Activated CD8-positive, alpha-beta memory T cell treated with anti-CD3 and anti-CD28 coated beads, Interleukin-2, amount 10 ng/mL, durations not matched to agents 7 days and 5 days (primary cell): ENCODE data around the gene C5AR1. TPM values are rescaled to one million over a fixed set of nuclear protein-coding genes. Genes with fewer than 3 reads are reported as not detected.
"Not testable (repeated sequence)": the region's sequence is repeated elsewhere in the genome, so short reads cannot be mapped to it uniquely, and the experiment has no call there.

Source experiments
- ATAC-seq: fragments of 150-1000 bp; cut with Tn5 transposase; one replicate; pipeline ENCODE4 v1.10.0; 2021; ENCODE audit warnings: moderate library complexity
- CTCF ChIA-PET: fragments of 350-600 bp; sonication (Branson Sonifier 250); formaldehyde crosslinking; loops from one replicate; lab custom pipeline; 2021; ENCODE audit warnings: antibody characterized with exemption; lab: Charles Lee
- DNase-seq: peaks from one replicate; pipeline ENCODE4 v3.0.0-alpha.2; 2020
- H3K27ac Mint-ChIP-seq: one replicate; pipeline ENCODE4 v1.8.0; 2021; ENCODE audit warnings: mild to moderate bottlenecking, mixed read lengths
- H3K27me3 Mint-ChIP-seq: one replicate; pipeline ENCODE4 v1.8.0; 2021; ENCODE audit warnings: mixed read lengths
- H3K36me3 Mint-ChIP-seq: one replicate; pipeline ENCODE4 v1.8.0; 2021; ENCODE audit warnings: mild to moderate bottlenecking, mixed read lengths
- H3K4me1 Mint-ChIP-seq: one replicate; pipeline ENCODE4 v1.8.0; 2021; ENCODE audit warnings: mixed read lengths
- H3K4me3 Mint-ChIP-seq: one replicate; pipeline ENCODE4 v1.8.0; 2021; ENCODE audit warnings: mild to moderate bottlenecking, moderate library complexity, mixed read lengths
- H3K9me3 Mint-ChIP-seq: one replicate; pipeline ENCODE4 v1.8.0; 2022; ENCODE audit warnings: low read depth, mixed read lengths
- total RNA-seq, 2 experiments: library from RNA; stranded (reverse); gene quantifications; one replicate each; pipeline ENCODE4 v1.2.3, GENCODE V29; 2021

C5AR1 gene
- total RNA-seq, 2 experiments from 2014 or later: 1.4 TPM; not detected in 1

GRCh38 chr19:47346024-47346423 lies 36.4 kb downstream of the C5AR1 start:
- not testable (repeated sequence) for ATAC-seq, H3K4me3 Mint-ChIP-seq
- CTCF ChIA-PET: interaction anchor here (1.3 kb wide), 1 partner anchor 45 kb away, joined by 3 read pairs; no protein-coding TSS in a partner anchor

GRCh38 chr19:47348819-47349795 lies 39.4 kb downstream of the C5AR1 start, which contains the start of gene DHX34:
DHX34 (plus strand) TSS chr19:47349315; CDS start chr19:47353031, 3,716 bp downstream.
- ATAC-seq (peak; percentile 99), DNase-seq (peak; percentile 99)
- H3K9me3 Mint-ChIP-seq: no peaks in the 10 kb centered on the region
- peak within 1 kb of the TSS; percentile 94 for H3K4me3 Mint-ChIP-seq
- CTCF ChIA-PET: interaction anchor here (0.6 to 3.3 kb wide), 54 partner anchors 9 to 504 kb away, joined by 3 to 28 read pairs (median 4); partner anchors contain the start of genes INAFM1 and KPTN
- H3K27ac Mint-ChIP-seq: peak within 1 kb of the TSS; percentile 90
- H3K27me3 Mint-ChIP-seq: no peaks in the 10 kb centered on the region
- peaks cover 22% of the 10 kb centered on the region for H3K36me3 Mint-ChIP-seq
- H3K4me1 Mint-ChIP-seq: peaks cover 33% of the 10 kb centered on the region

More at GRCh38 chr19:47346024-47346423, 36.4 kb downstream of the C5AR1 start:
- not testable (repeated sequence) for H3K27me3 Mint-ChIP-seq, H3K27ac Mint-ChIP-seq, DNase-seq, H3K9me3 Mint-ChIP-seq, H3K36me3 Mint-ChIP-seq
- H3K4me1 Mint-ChIP-seq: peaks cover 22% of the 10 kb centered on the region

- Mint-ChIP-seq H3K9me3 (no peaks in the 10 kb centered on the region), H3K36me3 (peaks cover 30% of the 10 kb centered on the region), H3K4me1 (peaks cover 33% of the 10 kb centered on the region), H3K27ac (peak overlapping the region; percentile 38), H3K4me3 (peak overlapping the region; percentile 39), H3K27me3 (no peaks in the 10 kb centered on the region)
- ATAC-seq: no peak
- no peak for DNase-seq
- CTCF ChIA-PET: interaction anchor here (1.2 to 3.3 kb wide), 7 partner anchors 7 to 86 kb away, joined by 3 to 28 read pairs (median 4); no protein-coding TSS in a partner anchor
These were observed 41.0 kb downstream of the C5AR1 start for GRCh38 chr19:47350630-47351029.

- Mint-ChIP-seq H3K27me3 (no peaks in the 10 kb centered on the region), H3K27ac (no peak overlapping the region), H3K36me3 (peaks cover 37% of the 10 kb centered on the region), H3K9me3 (no peaks in the 10 kb centered on the region), H3K4me1 (peaks cover 35% of the 10 kb centered on the region), H3K4me3 (no peak overlapping the region)
- CTCF ChIA-PET: interaction anchor here (1.2 kb wide), 3 partner anchors 45 to 85 kb away, joined by 3 to 4 read pairs (median 3); no protein-coding TSS in a partner anchor
- DNase-seq (peak; percentile 45), ATAC-seq (no peak)
These were observed 41.9 kb downstream of the C5AR1 start for GRCh38 chr19:47351548-47351947.

GRCh38 chr19:47352095-47352494 lies 42.4 kb downstream of the C5AR1 start:
- Mint-ChIP-seq H3K4me1 (peaks cover 35% of the 10 kb centered on the region), H3K27ac (peak overlapping the region; percentile 54), H3K27me3 (no peaks in the 10 kb centered on the region), H3K4me3 (no peak overlapping the region), H3K36me3 (peaks cover 38% of the 10 kb centered on the region), H3K9me3 (no peaks in the 10 kb centered on the region)
- no peak for ATAC-seq
- CTCF ChIA-PET: interaction anchor here (0.7 to 1.2 kb wide), 3 partner anchors 68 to 85 kb away, joined by 3 read pairs; no protein-coding TSS in a partner anchor
- no peak for DNase-seq

- H3K9me3 Mint-ChIP-seq: no peaks in the 10 kb centered on the region
- H3K27me3 Mint-ChIP-seq: no peaks in the 10 kb centered on the region
- DNase-seq (no peak), ATAC-seq (no peak)
- H3K4me3 Mint-ChIP-seq: no peak overlapping the region
- no peak overlapping the region for H3K27ac Mint-ChIP-seq
- peaks cover 35% of the 10 kb centered on the region for H3K4me1 Mint-ChIP-seq
- CTCF ChIA-PET: no interaction called here
- peaks cover 43% of the 10 kb centered on the region for H3K36me3 Mint-ChIP-seq
These were observed 43.6 kb downstream of the C5AR1 start for GRCh38 chr19:47353307-47353712.

- Mint-ChIP-seq H3K4me1 (peaks cover 8% of the 10 kb centered on the region), H3K9me3 (no peaks in the 10 kb centered on the region), H3K4me3 (no peak overlapping the region), H3K27me3 (no peaks in the 10 kb centered on the region), H3K27ac (no peak overlapping the region), H3K36me3 (peaks cover 43% of the 10 kb centered on the region)
- CTCF ChIA-PET: interaction anchor here (0.6 to 3.3 kb wide), 4 partner anchors 8 to 236 kb away, joined by 3 to 20 read pairs (median 3); partner anchors contain the start of gene DHX34
- DNase-seq (no peak), ATAC-seq (no peak)
These were observed 47.2 kb downstream of the C5AR1 start for GRCh38 chr19:47356900-47357299.

- CTCF ChIA-PET: interaction anchor here (0.8 to 3.3 kb wide), 3 partner anchors 9 to 1863 kb away, joined by 3 to 20 read pairs (median 5); partner anchors contain the start of gene DHX34
- ATAC-seq (no peak), DNase-seq (no peak)
- Mint-ChIP-seq H3K27ac (no peak overlapping the region), H3K36me3 (peaks cover 36% of the 10 kb centered on the region), H3K4me1 (peaks cover 2% of the 10 kb centered on the region), H3K9me3 (no peaks in the 10 kb centered on the region), H3K4me3 (no peak overlapping the region), H3K27me3 (no peaks in the 10 kb centered on the region)
These were observed 48.4 kb downstream of the C5AR1 start for GRCh38 chr19:47357788-47358680.

GRCh38 chr19:47358936-47359335 lies 49.3 kb downstream of the C5AR1 start:
- no peaks in the 10 kb centered on the region for H3K9me3 Mint-ChIP-seq
- H3K27me3 Mint-ChIP-seq: no peaks in the 10 kb centered on the region
- no peak for DNase-seq
- H3K4me1 Mint-ChIP-seq: peaks cover 2% of the 10 kb centered on the region
- ATAC-seq: no peak
- no peak overlapping the region for H3K4me3 Mint-ChIP-seq
- peaks cover 35% of the 10 kb centered on the region for H3K36me3 Mint-ChIP-seq
- no peak overlapping the region for H3K27ac Mint-ChIP-seq
- CTCF ChIA-PET: interaction anchor here (2.1 to 3.3 kb wide), 2 partner anchors 10 to 32 kb away, joined by 5 to 20 read pairs; partner anchors contain the start of gene DHX34

- ATAC-seq: no peak
- Mint-ChIP-seq H3K27ac (no peak overlapping the region), H3K36me3 (peaks cover 24% of the 10 kb centered on the region), H3K4me1 (peaks cover 2% of the 10 kb centered on the region), H3K27me3 (no peaks in the 10 kb centered on the region), H3K4me3 (no peak overlapping the region), H3K9me3 (no peaks in the 10 kb centered on the region)
- DNase-seq: no peak
- CTCF ChIA-PET: interaction anchor here (1.2 kb wide), 1 partner anchor 13 kb away, joined by 6 read pairs; the partner anchor contains the start of gene DHX34
These were observed 52.7 kb downstream of the C5AR1 start for GRCh38 chr19:47362321-47362720.

GRCh38 chr19:47363758-47364531 lies 54.3 kb downstream of the C5AR1 start:
- Mint-ChIP-seq H3K27ac (peak overlapping the region; percentile 46), H3K4me3 (no peak overlapping the region), H3K27me3 (no peaks in the 10 kb centered on the region), H3K36me3 (peaks cover 19% of the 10 kb centered on the region), H3K9me3 (no peaks in the 10 kb centered on the region), H3K4me1 (peaks cover 2% of the 10 kb centered on the region)
- ATAC-seq (no peak), DNase-seq (no peak)
- CTCF ChIA-PET: interaction anchor here (0.9 kb wide), 1 partner anchor 15 kb away, joined by 3 read pairs; the partner anchor contains the start of gene DHX34

GRCh38 chr19:47365455-47365854 lies 55.8 kb downstream of the C5AR1 start:
- DNase-seq, H3K4me1 Mint-ChIP-seq, H3K9me3 Mint-ChIP-seq, H3K27ac Mint-ChIP-seq, ATAC-seq, H3K4me3 Mint-ChIP-seq, H3K27me3 Mint-ChIP-seq, CTCF ChIA-PET: not testable (repeated sequence)
- peaks cover 14% of the 10 kb centered on the region for H3K36me3 Mint-ChIP-seq
